Brain pericyte (primary cell): Measurements from ENCODE around the gene S100A6.

Experiments
- DNase-seq: peaks from one replicate; pipeline ENCODE4 v3.0.0-alpha.2; 2012; ENCODE audit warnings: low read depth, low spot score

S100A6 gene

GRCh38 chr1:153545067-153546055, 9.6 kb upstream of the S100A6 start, which contains the start of gene S100A4:
Gene S100A4 (minus strand): TSS chr1:153545806. CDS start chr1:153544794, 1,012 bp downstream.
- no peak for DNase-seq

DNA sequence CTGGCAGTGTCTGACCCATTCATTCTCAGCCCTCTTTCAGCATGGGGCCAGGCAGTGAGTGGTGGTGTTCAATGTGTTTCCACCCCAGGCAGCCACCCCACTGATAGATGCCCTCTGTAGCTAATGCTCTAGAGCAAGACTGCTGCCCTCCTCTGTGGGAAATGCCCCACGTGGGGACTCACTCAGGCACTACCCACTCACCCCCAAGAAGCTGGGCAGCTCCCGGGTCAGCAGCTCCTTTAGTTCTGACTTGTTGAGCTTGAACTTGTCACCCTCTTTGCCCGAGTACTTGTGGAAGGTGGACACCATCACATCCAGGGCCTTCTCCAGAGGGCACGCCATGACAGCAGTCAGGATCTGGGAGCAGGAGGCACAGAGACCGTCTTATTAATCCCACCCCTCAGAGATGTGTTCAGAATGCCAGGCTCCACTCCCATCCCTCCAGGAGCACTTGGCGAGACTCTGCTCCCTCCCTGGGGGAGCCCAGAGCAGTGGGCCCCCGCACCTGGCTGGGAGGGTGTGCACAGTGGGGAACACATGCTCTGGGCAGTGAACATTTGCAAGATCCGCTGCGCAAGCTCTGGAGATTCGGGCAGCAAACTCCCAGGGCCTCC, 8.8 kb upstream of the S100A6 start:
- no peak for DNase-seq

DNA sequence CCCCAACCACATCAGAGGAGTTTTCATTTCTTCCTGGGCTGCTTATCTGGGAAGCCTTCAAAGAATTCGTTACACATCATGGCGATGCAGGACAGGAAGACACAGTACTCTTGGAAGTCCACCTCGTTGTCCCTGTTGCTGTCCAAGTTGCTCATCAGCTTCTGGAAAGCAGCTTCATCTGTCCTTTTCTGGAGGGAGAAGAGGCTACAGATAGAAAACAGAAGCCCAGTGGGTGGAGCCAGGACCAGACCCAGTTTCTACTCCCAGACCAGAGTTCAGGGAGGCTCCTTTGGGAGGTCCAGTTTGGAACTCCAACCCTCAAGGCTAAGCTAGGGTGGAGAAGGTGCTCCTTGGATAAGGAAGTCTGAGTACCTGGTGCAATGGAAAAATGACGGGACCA, 7.9 kb upstream of the S100A6 start:
- no peak for DNase-seq

- no peak for DNase-seq
Measured at GRCh38 chr1:153542956-153543711, 7.3 kb upstream of the S100A6 start.

DNA sequence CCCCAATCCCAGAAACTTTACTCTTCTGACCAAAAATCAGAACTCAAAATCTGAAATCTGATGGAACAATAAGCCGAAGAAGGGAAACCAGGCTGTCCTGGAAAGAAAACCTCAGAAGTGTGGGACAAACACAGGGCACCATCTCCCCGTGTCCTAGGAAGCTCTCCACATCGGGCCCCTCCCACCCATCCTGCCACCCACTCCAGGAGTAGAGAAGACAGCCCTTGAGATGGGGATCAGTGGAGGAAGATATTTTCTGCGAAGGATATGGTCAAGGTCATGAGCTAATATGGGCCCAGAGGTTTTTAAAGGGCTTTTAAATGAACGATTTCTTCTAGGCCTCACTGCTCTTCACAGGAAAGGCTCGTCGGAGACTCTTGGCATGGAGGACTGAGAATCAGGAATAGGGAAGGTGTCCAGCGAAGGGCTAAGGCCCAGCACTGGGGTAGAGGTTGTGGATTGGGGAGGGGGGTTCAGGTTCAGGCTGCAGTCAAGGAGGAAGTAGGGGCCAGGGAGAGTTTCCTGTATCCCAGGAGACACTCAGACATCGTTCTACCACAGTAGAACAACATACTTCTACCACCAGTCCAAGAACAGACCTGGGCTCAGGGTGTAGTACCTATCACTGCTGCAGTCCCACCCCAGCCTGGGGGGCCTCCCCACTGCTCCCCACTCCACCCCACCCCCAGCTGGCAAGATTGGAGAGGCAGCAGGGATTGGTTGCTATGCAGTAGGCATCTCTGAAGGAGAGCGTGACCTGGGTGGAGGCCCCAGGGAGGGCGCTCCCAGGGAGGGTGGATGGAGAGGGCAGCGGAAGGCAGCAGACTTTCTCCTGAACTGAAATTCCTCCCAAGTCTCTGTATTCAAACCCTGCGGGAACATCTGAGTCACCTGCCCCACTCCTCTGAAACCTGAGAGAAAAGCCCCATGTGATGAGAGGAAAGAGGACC, 6.1 kb upstream of the S100A6 start:
- no peak for DNase-seq

- no peak for DNase-seq
Measured at GRCh38 chr1:153540394-153541361, 4.9 kb upstream of the S100A6 start, which contains the start of gene S100A5. Gene S100A5 (minus strand): TSS chr1:153540934. CDS start chr1:153540191, 743 bp downstream.

- DNase-seq = no peak
Measured at GRCh38 chr1:153539395-153540093, 3.8 kb upstream of the S100A6 start.

GRCh38 chr1:153538315-153538821, 2.6 kb upstream of the S100A6 start:
- no peak for DNase-seq

GRCh38 chr1:153537376-153537730, 1.6 kb upstream of the S100A6 start:
- DNase-seq = no peak

GRCh38 chr1:153536671-153537375, 1.0 kb upstream of the S100A6 start:
- DNase-seq = no peak

DNA sequence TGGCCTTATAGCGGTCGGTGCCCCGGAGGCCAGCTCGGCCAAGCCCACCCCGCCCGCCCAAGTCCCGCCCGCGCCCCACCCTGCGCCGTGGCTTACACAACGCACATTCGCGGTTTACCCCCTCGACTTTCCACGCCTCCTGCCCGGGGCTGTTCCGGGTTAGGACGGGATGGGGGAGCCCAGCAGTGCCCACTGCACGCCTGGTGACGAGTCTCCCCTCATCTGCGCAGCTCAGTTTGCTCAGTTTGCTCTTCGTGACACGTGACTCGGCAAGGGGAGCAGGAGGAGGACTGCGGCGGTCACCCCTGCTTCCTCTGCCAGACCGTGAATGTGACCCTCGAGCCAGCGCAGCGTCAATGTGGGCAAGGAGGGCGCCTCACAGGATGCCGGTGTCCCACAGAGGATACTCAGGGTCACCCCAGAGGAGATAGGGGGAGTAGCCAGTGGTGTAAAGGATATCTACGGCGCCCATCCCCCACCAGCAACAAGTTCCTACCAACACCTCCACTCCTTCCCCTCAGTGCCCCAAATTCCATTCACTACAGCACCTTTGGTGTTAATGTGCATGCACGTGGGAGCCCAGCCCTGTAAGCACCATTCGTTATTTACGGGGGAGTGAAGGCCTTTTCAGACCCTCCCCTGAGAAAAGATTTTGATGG, 350 bp upstream of the S100A6 start:
- peak; percentile 51 for DNase-seq

DNA sequence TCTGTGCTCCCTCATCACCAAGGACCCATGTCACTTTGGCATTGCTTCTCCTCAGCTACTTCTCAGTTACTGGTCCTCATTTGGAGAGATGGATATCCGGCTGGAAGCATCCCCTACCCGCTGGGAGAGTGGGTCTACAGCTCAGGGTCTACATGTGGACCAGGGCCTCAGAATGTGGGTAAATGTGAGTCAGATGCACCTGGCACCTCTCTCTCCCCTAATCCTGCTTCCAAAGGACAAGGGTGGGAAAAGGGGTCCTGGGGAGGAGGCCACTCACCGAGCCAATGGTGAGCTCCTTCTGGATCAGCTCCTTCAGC, 908 bp downstream of the S100A6 start:
- DNase-seq = no peak

- no peak for DNase-seq
Measured at GRCh38 chr1:153534226-153534924, 1.4 kb downstream of the S100A6 start.

DNA sequence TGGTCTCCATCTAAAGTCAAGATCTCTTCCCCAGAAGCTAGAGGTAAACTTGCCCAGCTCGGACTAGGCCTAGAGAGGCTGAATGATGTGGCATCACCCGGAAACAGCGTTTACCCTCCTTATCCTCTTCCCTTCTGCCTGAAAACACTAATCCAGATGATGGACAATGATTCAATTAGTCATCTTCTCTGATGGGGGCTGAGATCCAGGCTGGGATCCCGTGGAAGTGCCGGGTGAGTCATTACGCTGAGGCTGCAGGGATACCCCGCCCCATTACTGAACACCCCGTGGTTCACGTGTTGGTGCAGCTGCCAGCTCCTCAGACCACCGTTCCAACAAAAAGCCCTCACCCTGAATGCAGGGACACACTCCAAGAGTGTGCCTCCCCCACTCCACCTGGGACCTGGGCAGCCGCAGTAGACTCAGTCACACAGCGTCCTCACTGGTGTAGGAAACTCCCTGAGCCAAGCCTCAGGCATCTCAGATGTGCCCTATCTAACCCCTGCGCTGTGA, 2.0 kb downstream of the S100A6 start:
- DNase-seq = peak; percentile 58

DNA sequence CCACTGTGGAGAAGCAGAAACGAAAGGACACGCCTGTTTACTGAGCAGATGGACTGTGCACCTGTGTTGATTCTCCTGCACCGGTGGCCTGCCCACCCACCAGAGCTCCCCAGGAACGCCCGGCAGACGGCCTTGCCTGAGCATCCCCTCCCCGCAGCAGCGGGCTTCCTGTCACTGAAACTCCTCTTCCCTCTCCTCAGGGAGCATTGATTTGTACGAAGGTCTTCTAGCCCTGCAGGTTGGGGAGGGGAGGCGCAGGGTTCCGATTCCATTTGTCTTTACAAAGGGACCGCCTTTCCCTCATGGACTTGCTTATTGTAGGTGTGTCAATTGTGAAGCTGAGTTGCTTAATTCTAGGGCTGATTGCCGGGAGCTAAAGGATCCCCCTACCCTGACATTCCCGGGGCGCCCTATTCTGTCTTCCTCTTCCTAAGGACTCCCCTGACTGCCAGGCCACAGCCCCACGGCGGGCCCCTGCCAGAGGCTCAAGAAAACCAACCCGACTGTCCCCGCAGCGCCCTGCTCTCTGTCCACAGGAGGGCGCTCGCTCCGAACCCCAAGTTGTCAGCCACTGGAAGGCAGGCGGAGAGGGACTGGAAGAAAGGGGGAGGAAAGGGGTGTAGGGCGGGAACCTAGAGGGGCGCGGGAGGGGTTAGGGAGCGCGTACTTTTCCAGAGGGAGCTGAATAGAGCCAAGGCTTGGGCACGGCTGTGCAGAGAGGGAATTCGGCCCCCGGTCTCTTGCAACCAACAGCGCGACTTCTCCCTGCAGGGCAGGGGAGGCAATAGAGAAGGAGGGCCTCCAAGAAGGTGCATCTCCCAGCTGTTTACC, 2.8 kb downstream of the S100A6 start:
- DNase-seq = peak; percentile 42

- no peak for DNase-seq
Measured at GRCh38 chr1:153532181-153532580, 3.6 kb downstream of the S100A6 start.
